GM18511 (cell line): ENCODE data around the gene HEYL.

Source experiments
- ATAC-seq: cut with Tn5 transposase; IDR thresholded peaks from one replicate; pipeline ENCODE4 v1.9.1; 2021; ENCODE audit warnings: mild to moderate bottlenecking, moderate library complexity; ENCODE audit not compliant: unreplicated experiment

The HEYL gene

GRCh38 chr1:39639305-39640130 lies at the start of gene HEYL:
TSS of gene HEYL (minus strand) at chr1:39639643. CDS start at chr1:39639625, 18 bp downstream.
- ATAC-seq = no peak

GRCh38 chr1:39689214-39689613 lies 49.8 kb upstream of the HEYL start:
- ATAC-seq = no peak

- no peak for ATAC-seq
Measured at GRCh38 chr1:39688706-39689105, 49.3 kb upstream of the HEYL start.

DNA sequence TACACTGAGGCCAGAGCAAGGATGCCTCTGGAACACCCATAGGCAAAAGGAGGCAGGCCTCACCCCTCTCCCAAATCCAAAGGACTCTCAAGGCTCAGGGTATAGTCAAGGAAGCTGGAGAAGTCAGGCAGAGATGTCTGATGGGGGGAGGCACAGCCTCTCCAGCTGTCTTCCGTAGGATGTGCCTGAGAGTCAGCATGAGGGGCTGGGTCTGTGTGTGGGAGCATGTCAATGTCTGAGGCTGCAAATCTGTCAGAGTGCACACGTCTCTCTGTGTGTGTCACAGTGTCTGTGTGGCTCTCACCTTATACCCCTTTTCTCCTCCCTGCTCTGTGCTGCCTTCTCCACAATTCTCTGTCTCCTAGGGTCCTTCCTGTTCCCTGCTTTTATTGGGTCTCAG lies 47.8 kb upstream of the HEYL start:
- ATAC-seq = no peak

DNA sequence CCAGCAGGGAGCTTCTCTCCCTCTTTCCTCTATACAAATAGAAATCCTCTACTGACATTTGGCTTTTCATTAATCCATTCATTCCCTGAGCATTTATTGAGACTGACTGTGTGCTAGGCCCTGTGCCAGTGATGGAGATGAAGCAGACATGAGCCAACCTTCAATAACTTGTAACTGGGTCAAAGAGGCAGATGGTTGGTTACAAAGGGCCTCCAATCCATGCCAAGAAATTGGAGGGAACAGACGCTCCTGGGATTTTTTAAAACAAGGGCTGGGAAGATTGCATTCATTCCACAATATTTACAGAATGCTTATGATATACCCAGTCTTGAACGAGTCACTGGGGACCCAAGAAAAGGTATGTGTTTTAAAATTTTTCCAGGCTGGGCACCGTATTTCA lies 45.6 kb upstream of the HEYL start:
- ATAC-seq = no peak

DNA sequence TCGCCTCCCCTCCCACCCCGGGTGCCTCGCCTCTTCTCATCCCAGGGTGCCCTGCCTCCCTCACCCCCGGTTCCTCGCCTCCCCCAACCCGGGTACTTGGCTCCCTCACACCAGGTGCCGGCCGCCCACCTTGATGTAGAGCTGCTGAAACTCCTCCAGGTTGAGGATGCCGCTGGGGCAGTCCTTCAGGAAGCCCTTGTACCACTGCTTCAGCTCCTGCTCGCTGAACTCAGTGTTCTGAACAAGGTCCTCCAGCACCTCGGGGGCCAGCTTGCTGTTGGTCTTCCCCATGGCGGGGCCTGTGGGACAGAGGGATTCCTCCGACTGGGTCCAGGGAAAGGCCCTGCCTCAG lies 44.8 kb upstream of the HEYL start:
- no peak for ATAC-seq

GRCh38 chr1:39683591-39684312 lies 44.3 kb upstream of the HEYL start:
- no peak for ATAC-seq

GRCh38 chr1:39681999-39682398 lies 42.6 kb upstream of the HEYL start:
- no peak for ATAC-seq

GRCh38 chr1:39681294-39681693 lies 41.9 kb upstream of the HEYL start:
- ATAC-seq = no peak

- ATAC-seq = no peak
Measured at GRCh38 chr1:39680751-39681150, 41.3 kb upstream of the HEYL start.

DNA sequence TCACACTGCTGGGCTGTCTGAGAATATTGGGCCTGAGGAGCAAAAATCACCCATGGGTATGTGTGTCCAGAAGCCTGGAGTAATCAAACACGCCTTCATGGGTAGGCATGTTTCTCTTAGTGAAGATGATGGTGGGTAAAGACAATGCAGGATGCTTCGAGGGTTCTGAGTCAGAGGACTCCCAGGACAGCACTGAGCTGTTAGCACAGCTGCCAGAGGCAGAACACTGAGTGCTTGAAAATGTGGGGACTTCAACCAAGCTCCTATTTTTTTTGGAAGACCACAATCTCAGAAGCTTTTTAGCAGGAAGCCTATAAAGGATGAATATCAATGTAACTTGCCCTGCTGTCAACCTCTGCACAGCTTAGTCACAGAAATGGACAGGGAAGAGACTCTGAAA lies 40.4 kb upstream of the HEYL start:
- ATAC-seq = no peak

- no peak for ATAC-seq
Measured at GRCh38 chr1:39678889-39679288, 39.4 kb upstream of the HEYL start.

GRCh38 chr1:39677645-39678044 lies 38.2 kb upstream of the HEYL start:
- no peak for ATAC-seq

DNA sequence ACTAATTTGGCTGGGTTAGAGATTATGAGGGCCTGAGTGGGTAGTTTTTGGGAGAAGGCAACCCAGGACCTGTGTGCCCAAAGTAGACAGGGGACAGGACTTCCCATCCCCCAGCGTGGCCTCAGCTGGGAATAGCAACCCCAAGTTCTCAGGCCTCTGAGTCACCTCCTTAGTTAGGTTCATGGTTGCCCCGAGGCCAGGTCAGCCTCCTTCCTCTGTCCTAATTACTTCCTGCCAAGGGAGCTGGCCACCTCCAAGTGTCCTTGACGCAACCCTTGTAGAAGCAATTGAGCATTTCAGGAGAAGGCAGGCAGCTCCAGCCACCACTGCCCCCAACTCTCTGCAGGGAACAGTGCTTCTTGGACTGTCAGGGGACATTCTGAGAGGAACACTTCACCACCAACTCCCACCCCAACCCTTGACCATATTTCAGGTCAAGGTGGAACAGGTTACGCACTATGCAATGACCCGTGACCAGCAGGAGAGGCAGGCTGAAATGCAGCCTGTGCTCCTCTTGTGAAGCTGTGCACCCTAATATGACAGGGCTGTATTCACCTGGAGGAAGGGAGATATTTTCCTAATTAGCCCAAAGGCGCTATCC lies 37.6 kb upstream of the HEYL start:
- ATAC-seq = no peak

DNA sequence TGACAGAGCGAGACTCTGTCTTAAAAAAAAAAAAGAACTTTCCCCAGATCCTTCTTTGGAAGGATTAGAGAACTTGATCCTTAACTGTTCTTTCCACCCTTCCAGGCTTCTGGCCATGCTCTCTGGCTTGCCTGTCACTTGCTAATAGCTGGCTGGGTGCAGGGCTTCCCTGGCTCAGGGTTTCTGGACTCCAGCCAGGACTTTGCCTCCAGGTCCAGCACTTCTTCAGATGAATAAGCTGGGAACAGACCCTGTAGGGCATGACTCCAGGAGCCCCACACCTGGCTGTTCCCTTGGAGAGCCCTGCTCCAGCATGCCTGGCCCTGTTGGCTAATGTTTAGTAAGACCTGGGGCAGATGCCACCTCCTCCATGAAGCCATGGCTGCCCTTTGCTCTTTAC lies 35.8 kb upstream of the HEYL start:
- no peak for ATAC-seq

DNA sequence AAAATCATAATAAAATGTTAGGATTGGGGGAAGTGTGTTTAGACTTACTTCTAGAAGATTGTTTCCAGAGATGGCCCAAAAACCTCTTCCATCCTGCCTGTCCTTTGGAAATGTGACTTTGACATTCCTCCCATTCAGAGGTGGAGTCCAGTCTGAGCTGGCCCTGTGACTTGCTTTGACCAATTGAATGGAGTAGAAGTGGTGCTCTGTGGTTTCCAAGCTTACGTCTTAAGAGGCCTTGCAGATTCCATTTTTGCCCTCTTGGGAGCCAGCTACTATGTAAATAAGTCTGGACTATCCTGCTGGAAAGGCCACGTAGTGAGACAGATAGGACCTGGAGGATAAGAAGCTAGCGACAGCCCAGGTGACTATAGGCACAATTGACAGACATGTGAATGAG lies 33.8 kb upstream of the HEYL start:
- no peak for ATAC-seq

DNA sequence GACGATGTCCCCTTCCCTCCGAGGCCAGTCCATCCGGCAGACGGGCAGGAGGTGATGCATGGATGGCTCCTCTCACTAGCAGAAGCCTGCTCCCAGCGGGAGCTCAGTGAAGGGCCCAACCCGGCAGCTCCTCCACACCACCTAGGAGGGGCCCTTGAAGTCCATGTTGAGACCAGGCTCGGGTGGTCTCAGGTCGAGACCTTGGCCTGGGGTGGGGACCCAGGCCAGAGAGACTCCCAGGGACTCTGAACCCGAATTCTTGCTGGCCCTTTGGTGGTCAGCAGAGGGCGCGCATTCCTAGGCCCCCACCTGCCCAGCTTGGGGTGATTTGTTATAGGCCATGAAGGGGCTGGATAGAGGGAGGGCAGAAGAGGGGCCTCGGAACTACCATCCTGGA lies 33.1 kb upstream of the HEYL start:
- ATAC-seq = no peak

- peak; percentile 53 for ATAC-seq
Measured at GRCh38 chr1:39671793-39672550, 32.5 kb upstream of the HEYL start, which contains the start of gene NT5C1A. TSS of gene NT5C1A (minus strand) at chr1:39672107. CDS start at chr1:39672038, 69 bp downstream.

DNA sequence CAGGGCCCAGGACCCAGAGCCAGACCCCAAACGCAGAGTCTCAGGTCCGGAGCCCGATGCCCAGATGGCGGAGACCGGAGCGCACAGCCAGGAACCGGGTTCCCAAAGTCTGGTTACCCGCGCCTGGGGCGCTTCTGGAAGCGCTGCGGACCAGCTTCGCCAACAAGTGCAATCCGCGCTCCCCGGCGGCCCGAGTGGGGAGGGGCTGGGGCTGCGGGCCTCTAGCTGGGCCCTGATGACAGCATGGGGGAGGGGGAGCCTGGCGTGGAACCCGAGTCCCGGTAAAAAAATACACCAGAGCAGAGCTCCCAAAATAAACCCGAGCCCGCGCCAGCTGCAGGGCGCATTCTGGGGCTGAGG lies 32.0 kb upstream of the HEYL start:
- ATAC-seq = no peak

GRCh38 chr1:39670689-39671088 lies 31.2 kb upstream of the HEYL start:
- no peak for ATAC-seq

DNA sequence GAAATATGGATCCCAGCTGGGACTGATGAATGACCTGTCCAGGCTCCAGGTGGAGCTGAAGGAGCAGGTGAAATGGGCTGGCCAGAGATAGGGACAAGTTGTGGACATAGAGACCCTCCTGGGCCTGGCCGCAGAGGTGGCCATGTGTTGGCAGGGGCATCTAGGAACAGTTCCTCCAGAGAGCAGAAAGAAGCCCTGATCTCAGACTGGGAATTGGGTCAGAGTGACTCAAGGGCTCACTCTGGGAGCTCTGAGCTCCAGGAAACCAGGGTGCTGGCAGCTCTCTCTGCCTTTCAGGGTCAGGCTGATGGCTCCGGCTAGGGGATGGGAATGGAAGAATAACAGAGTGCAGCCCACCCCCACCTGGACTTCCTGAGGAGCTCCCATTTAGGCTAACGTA lies 29.5 kb upstream of the HEYL start:
- ATAC-seq = no peak
